Measurements from ENCODE around the gene DKK2. TPM values are rescaled to one million over a fixed set of nuclear protein-coding genes. Genes with fewer than 3 reads are reported as not detected.

DKK2 gene
- total and polyA plus RNA-seq, 2 of the 13 experiments (the other 11 are each of a cell fraction or from before 2014, with no cell fraction given): not detected

DNA sequence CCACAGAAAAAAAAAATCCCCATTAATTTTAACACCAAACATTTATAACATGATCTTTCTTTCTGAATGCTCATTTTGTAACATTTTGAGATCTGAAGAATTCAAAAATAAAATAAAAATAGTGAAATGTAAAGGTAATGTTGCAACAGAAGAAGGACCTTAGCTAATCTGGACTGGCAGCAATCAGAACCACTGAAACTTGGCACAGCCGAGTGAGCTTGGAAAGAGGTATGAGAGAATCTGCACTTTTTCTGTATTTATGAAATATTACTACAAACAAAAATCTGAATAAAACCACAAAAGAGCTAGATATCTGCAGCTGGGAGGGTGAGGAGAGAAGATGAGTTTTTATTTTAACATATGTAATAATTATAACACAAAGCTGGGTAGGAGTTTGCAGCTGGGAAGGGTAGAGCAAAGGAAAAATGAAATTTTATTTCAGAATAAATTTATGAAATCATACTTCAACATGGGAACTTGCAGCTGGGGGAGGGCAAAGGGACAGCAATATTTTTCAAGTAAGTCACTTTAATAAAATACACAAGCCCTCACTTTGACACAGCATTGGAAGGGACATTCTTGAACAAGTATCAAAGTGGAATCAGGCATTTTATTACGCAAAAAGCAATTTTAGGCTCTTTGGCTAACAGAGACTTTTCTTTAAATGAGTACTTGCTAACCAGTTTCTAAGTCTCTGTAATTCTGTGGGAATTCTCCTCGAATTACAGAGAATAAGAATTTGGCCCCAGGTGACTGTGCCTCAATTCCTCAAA is 26.7 kb downstream of the DKK2 start:
- WGBS (ENCODE audit: low lambda C conversion rate): 8% methylated on average over 3 of the region's 3 CpGs
- no peak for ATAC-seq
- no peaks in the 10 kb centered on the region for H3K4me1 ChIP-seq (ENCODE audit: insufficient read depth, low read length)
- H3K27ac ChIP-seq (ENCODE audit: extremely low read length, insufficient read depth, low read length): no peak overlapping the region
- no peaks in the 10 kb centered on the region for H3K9me3 ChIP-seq (ENCODE audit: low read length)
- H3K9ac ChIP-seq (ENCODE audit: insufficient read depth, low read depth, low read length): no peak overlapping the region
- no peak overlapping the region for H2AFZ ChIP-seq (ENCODE audit: low read length)
- H3K4me2 ChIP-seq (ENCODE audit: low read depth, low read length): no peak overlapping the region
- CTCF ChIA-PET (ENCODE audit: low intra/inter-chr PET ratio, low total read pairs): no interaction called here
- intact Hi-C loops (cut with micrococcal nuclease; ENCODE audit: unreplicated experiment) (no loop called here), in situ Hi-C loops (cut with HindIII; ENCODE audit: extremely low pct_ligation_motif_present, low pct_unique_long_range_greater_than_20kb) (no loop called here)
- no peaks in the 10 kb centered on the region for H3K79me2 ChIP-seq (ENCODE audit: insufficient read depth, low read length)
- H3K36me3 ChIP-seq (replicated peaks in 1 of 2; ENCODE audit: control insufficient read depth in 1 of 2, insufficient read depth in 2 of 2, low read length in 2 of 2): no peaks in the 10 kb centered on the region
- no peak for FAIRE-seq
- H3K27me3 ChIP-seq (ENCODE audit: control insufficient read depth in 1 of 2, insufficient read depth in 2 of 2, low read length in 2 of 2): no peaks in the 10 kb centered on the region
- DNase-seq (ENCODE audit: low spot score): no peak
- BruUV-seq (replicated peaks): no TSS peak
- H4K20me1 ChIP-seq (ENCODE audit: insufficient read depth, low read length): no peaks in the 10 kb centered on the region
- H3K4me3 ChIP-seq (replicated peaks in 1 of 3; ENCODE audit: insufficient read depth in 1 of 3, low read depth in 2 of 3, low read length in 3 of 3): no peak overlapping the region
- POLR2A ChIA-PET: no interaction called here
- TF ChIP-seq ZEB1 (IDR thresholded peaks at IDR 0.05; ENCODE audit: insufficient replicate concordance, low read depth) (no peak), MED1 (CRISPR knock-in tag; IDR thresholded peaks at IDR 0.05) (no peak), TGIF2 (CRISPR knock-in tag; IDR thresholded peaks at IDR 0.05) (no peak), TBL1XR1 (IDR thresholded peaks at IDR 0.05; ENCODE audit: borderline replicate concordance, low read length, partially characterized antibody) (no peak), HOXA5 (CRISPR knock-in tag; IDR thresholded peaks at IDR 0.05) (no peak), MIXL1 (CRISPR knock-in tag; IDR thresholded peaks at IDR 0.05) (no peak), SP2 (CRISPR knock-in tag; IDR thresholded peaks at IDR 0.05) (no peak), CBX5 (CRISPR knock-in tag; IDR thresholded peaks at IDR 0.05; ENCODE audit: borderline replicate concordance) (no peak)
- TF ChIP-seq, protein P1, sequence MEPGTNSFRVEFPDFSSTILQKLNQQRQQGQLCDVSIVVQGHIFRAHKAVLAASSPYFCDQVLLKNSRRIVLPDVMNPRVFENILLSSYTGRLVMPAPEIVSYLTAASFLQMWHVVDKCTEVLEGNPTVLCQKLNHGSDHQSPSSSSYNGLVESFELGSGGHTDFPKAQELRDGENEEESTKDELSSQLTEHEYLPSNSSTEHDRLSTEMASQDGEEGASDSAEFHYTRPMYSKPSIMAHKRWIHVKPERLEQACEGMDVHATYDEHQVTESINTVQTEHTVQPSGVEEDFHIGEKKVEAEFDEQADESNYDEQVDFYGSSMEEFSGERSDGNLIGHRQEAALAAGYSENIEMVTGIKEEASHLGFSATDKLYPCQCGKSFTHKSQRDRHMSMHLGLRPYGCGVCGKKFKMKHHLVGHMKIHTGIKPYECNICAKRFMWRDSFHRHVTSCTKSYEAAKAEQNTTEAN (CRISPR knock-in tag; conservative IDR thresholded peaks at IDR 0.05): no peak
- TF ChIP-seq, protein P2, sequence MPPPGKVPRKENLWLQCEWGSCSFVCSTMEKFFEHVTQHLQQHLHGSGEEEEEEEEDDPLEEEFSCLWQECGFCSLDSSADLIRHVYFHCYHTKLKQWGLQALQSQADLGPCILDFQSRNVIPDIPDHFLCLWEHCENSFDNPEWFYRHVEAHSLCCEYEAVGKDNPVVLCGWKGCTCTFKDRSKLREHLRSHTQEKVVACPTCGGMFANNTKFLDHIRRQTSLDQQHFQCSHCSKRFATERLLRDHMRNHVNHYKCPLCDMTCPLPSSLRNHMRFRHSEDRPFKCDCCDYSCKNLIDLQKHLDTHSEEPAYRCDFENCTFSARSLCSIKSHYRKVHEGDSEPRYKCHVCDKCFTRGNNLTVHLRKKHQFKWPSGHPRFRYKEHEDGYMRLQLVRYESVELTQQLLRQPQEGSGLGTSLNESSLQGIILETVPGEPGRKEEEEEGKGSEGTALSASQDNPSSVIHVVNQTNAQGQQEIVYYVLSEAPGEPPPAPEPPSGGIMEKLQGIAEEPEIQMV (CRISPR knock-in tag; IDR thresholded peaks at IDR 0.05; ENCODE audit: low read depth): no peak
- TF ChIP-seq, protein P3, sequence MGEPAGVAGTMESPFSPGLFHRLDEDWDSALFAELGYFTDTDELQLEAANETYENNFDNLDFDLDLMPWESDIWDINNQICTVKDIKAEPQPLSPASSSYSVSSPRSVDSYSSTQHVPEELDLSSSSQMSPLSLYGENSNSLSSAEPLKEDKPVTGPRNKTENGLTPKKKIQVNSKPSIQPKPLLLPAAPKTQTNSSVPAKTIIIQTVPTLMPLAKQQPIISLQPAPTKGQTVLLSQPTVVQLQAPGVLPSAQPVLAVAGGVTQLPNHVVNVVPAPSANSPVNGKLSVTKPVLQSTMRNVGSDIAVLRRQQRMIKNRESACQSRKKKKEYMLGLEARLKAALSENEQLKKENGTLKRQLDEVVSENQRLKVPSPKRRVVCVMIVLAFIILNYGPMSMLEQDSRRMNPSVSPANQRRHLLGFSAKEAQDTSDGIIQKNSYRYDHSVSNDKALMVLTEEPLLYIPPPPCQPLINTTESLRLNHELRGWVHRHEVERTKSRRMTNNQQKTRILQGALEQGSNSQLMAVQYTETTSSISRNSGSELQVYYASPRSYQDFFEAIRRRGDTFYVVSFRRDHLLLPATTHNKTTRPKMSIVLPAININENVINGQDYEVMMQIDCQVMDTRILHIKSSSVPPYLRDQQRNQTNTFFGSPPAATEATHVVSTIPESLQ (CRISPR knock-in tag; conservative IDR thresholded peaks at IDR 0.05): no peak
- TF ChIP-seq, protein P4, sequence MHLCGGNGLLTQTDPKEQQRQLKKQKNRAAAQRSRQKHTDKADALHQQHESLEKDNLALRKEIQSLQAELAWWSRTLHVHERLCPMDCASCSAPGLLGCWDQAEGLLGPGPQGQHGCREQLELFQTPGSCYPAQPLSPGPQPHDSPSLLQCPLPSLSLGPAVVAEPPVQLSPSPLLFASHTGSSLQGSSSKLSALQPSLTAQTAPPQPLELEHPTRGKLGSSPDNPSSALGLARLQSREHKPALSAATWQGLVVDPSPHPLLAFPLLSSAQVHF (CRISPR knock-in tag; IDR thresholded peaks at IDR 0.05): no peak
- TF ChIP-seq, protein P5, sequence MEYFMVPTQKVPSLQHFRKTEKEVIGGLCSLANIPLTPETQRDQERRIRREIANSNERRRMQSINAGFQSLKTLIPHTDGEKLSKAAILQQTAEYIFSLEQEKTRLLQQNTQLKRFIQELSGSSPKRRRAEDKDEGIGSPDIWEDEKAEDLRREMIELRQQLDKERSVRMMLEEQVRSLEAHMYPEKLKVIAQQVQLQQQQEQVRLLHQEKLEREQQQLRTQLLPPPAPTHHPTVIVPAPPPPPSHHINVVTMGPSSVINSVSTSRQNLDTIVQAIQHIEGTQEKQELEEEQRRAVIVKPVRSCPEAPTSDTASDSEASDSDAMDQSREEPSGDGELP (IDR thresholded peaks at IDR 0.05; ENCODE audit: borderline replicate concordance, low read depth): no peak
- TF ChIP-seq, protein P6, sequence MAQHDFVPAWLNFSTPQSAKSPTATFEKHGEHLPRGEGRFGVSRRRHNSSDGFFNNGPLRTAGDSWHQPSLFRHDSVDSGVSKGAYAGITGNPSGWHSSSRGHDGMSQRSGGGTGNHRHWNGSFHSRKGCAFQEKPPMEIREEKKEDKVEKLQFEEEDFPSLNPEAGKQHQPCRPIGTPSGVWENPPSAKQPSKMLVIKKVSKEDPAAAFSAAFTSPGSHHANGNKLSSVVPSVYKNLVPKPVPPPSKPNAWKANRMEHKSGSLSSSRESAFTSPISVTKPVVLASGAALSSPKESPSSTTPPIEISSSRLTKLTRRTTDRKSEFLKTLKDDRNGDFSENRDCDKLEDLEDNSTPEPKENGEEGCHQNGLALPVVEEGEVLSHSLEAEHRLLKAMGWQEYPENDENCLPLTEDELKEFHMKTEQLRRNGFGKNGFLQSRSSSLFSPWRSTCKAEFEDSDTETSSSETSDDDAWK (CRISPR knock-in tag; IDR thresholded peaks at IDR 0.05): no peak
- TF ChIP-seq, protein P7, sequence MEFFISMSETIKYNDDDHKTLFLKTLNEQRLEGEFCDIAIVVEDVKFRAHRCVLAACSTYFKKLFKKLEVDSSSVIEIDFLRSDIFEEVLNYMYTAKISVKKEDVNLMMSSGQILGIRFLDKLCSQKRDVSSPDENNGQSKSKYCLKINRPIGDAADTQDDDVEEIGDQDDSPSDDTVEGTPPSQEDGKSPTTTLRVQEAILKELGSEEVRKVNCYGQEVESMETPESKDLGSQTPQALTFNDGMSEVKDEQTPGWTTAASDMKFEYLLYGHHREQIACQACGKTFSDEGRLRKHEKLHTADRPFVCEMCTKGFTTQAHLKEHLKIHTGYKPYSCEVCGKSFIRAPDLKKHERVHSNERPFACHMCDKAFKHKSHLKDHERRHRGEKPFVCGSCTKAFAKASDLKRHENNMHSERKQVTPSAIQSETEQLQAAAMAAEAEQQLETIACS (CRISPR knock-in tag; IDR thresholded peaks at IDR 0.05): no peak
